HUES64 (cell line): ENCODE measurements around the gene RAB40B.
"Not testable (repeated sequence)": the region's sequence is repeated elsewhere in the genome, so short reads cannot be mapped to it uniquely, and the experiment has no call there.

Source experiments
- H3K27ac ChIP-seq: 2 replicates; pipeline ENCODE4 v1.7.0; 2013; ENCODE audit warnings: low read depth, low read length, inconsistent platforms
- H3K27me3 ChIP-seq: 2 replicates; pipeline ENCODE4 v1.6.1; 2013; ENCODE audit warnings: mild to moderate bottlenecking, low read length; ENCODE audit not compliant: insufficient read depth
- H3K36me3 ChIP-seq: 2 replicates; pipeline ENCODE4 v1.6.1; 2013; ENCODE audit warnings: mild to moderate bottlenecking, low read length; ENCODE audit not compliant: insufficient read depth
- H3K4me1 ChIP-seq: 2 replicates; pipeline ENCODE4 v1.6.1; 2013; ENCODE audit warnings: mild to moderate bottlenecking, low read length, moderate library complexity; ENCODE audit not compliant: insufficient read depth
- H3K4me3 ChIP-seq: 2 replicates; pipeline ENCODE4 v1.5.1; 2013; ENCODE audit warnings: mild to moderate bottlenecking, low read length, moderate library complexity
- H3K9ac ChIP-seq: 2 replicates; pipeline ENCODE4 v1.6.1; 2013; ENCODE audit warnings: mild to moderate bottlenecking, low read depth, low read length
- H3K9me3 ChIP-seq: 2 replicates; pipeline ENCODE4 v1.6.1; 2013; ENCODE audit warnings: low read depth, low read length; ENCODE audit not compliant: insufficient read depth
- WGBS: fragments of 150-250, 120-280 bp; methylation state at CpG from one replicate; pipeline ENCODE4 v1.1.7; 2013; ENCODE audit warnings: missing lambda C conversion rate; 5-methylcytosine and 5-hydroxymethylcytosine counted together

Gene RAB40B

DNA sequence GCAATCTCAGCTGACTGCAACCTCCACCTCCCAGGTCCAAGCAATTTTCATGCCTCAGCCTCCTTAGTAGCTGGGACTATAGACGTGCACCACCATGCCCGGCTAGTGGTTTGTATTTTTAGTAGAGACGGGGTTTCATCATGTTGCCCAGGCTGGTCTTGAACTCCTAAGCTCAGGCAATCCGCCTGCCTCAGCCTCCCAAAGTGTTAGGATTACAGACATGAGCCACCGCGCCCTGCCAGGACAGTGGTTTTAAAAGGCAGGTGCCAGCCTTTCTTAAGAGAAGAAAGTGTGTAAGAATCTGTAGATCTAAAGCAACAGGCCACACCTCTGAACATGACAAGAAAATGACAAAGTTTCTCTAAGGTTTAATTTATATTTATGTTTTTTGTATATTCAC is 43.9 kb downstream of the RAB40B start:
- not testable (repeated sequence) for H3K4me3 ChIP-seq, H3K9me3 ChIP-seq, H3K27ac ChIP-seq, H3K9ac ChIP-seq, H3K27me3 ChIP-seq, H3K4me1 ChIP-seq, H3K36me3 ChIP-seq
- 90% methylated on average over 6 of the region's 6 CpGs for WGBS

DNA sequence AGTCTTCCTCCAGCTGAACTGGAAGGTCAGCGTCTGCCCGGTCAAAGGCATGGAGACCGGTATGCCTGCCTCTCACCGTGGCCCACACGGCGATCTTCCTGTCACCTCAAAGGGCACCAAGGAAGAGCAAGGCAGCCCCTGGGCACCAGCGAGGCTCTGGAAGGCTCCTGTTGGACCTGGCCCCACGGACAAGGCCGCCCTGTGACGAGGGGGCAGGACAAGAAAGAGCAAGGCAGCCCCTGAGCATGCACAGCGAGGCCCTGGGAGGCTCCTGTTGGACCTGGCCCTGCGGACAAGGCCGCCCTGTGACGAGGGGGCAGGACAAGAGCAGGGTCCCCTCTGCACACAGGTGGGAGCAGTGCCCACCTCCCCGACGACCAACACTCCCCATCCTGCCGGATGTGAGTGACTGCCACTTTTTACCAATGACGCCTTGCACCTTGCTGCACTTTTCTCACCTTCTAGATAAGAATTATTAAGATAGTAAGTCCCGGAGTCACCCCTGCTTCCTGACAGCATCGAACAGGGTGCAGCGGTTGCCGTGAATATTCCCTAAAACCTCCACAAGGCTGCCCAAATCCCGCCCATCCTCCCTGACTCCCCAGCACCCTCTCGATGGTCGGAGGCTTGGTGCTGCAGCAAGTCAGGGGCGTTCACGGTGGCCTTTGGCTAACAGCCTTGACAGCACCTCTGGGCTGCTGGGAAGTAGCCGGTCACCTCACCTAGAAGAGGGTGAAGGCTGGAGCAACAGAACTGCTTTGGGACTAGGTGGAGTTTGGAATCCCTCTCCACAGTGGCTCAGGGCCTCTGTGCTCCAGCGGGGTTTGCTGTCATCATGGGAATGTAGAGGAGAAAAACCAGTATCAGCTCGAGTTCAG is 44.6 kb downstream of the RAB40B start:
- no peaks in the 10 kb centered on the region for H3K4me1 ChIP-seq
- no peaks in the 10 kb centered on the region for H3K36me3 ChIP-seq
- H3K4me3 ChIP-seq = no peak overlapping the region
- H3K9ac ChIP-seq = no peak overlapping the region
- no peak overlapping the region for H3K27ac ChIP-seq
- peaks cover 4% of the 10 kb centered on the region; the same call in 1 of the 2 replicates for H3K27me3 ChIP-seq
- 90% methylated on average over 30 of the region's 30 CpGs for WGBS
- H3K9me3 ChIP-seq = no peaks in the 10 kb centered on the region

DNA sequence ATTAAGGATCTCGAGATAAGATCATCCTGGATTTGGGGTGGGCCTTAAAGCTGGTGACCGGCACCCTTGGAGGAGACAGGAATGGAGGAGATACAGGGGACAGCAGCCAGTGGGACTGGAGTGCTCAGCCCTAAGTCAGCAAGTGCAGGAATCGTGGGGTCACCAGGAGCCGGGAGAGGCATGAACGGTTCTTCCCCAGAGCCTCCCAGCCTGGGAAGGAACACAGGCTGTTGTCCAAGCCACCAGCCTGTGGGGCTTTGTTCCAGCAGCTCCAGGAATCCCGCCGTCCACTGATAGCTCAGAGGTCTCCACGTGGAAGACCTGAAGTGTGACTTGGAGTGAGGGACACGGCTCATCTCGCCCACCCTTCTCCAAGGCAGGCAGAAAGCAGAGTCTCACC is 47.8 kb downstream of the RAB40B start:
- Histone ChIP-seq H3K4me1 (peaks cover 4% of the 10 kb centered on the region; the same call in 1 of the 2 replicates), H3K36me3 (no peaks in the 10 kb centered on the region), H3K27me3 (peaks cover 4% of the 10 kb centered on the region; the same call in 1 of the 2 replicates), H3K9me3 (no peaks in the 10 kb centered on the region), H3K27ac (no peak overlapping the region), H3K9ac (no peak overlapping the region), H3K4me3 (no peak overlapping the region)
- 88% methylated on average over 8 of the region's 10 CpGs for WGBS

DNA sequence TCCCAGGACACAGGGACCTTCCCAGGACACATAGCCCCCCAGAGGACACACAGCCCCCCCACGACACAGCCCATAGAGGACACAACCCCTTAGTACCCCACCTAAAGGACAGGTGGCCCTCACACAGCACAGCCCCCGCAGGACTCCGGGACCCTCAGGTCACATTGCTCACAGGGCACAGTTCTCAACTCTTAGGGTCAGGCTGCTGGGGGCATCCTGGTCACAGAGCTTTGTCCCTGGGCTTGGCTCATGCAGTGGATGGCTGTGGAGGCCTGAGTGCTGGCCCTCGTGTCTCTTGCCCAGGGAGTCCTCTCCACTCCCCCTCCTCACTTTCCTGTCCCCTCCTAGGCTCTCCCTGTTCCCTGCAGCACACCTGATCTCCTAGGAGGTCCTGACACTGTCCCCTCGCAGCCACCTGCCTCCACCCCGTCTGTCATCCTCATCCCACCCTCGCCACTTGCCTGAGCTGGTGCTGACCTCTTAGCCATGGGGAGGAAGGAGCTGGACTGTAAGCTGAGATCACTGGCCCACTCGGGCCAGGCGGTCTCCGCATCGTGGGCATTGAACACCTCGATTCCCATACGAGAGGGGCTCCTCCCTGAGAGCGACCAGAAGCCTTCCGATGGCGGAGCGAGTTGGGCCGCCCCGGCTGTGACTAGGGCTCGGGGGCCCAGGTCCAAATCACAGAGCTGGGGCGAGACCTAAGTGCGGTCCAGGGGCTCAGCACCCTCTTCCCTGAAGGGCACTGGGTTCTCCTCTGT is 48.8 kb downstream of the RAB40B start:
- Histone ChIP-seq H3K9ac (no peak overlapping the region), H3K36me3 (no peaks in the 10 kb centered on the region), H3K27ac (no peak overlapping the region), H3K27me3 (peaks cover 4% of the 10 kb centered on the region; the same call in 1 of the 2 replicates), H3K4me3 (no peak overlapping the region), H3K9me3 (no peaks in the 10 kb centered on the region), H3K4me1 (peaks cover 4% of the 10 kb centered on the region; the same call in 1 of the 2 replicates)
- WGBS = 89% methylated on average over 22 of the region's 22 CpGs

DNA sequence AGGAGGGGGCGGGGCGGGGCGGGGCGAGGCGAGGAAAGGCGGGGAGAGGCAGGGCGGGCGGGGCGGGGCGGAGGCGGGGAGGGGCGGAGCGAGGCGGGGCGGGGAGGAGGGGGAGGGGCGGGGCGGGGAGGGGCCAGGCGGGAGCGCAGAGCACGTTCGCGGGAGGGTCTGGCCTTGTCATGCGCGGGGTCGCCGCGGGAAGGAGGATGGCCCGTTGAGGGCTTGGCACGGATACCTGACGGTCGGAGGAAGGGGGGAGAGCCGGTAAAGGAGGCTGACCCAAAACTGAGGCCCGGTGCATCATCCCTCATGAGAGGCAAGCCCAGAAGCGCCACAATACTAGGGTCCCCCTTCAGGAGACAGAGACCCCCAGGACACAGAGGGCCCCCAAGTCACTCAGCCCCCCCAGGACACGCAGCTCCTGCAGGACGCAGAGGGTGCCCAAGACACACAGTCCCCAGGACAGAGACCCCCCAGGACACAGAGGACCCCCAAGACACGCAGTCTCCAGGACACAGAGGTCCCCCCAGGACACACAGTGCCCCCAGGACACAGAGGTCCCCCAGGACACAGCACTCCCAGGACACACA is 49.7 kb downstream of the RAB40B start:
- Histone ChIP-seq H3K36me3 (peaks cover 7% of the 10 kb centered on the region), H3K27ac (no peak overlapping the region), H3K9me3 (no peaks in the 10 kb centered on the region), H3K27me3 (peaks cover 4% of the 10 kb centered on the region; the same call in 1 of the 2 replicates), H3K4me1 (peaks cover 4% of the 10 kb centered on the region; the same call in 1 of the 2 replicates), H3K4me3 (peak overlapping the region; percentile 60), H3K9ac (peak overlapping the region; percentile 50; the same call in 1 of the 2 replicates)
- WGBS = 16% methylated on average over 20 of the region's 37 CpGs

DNA sequence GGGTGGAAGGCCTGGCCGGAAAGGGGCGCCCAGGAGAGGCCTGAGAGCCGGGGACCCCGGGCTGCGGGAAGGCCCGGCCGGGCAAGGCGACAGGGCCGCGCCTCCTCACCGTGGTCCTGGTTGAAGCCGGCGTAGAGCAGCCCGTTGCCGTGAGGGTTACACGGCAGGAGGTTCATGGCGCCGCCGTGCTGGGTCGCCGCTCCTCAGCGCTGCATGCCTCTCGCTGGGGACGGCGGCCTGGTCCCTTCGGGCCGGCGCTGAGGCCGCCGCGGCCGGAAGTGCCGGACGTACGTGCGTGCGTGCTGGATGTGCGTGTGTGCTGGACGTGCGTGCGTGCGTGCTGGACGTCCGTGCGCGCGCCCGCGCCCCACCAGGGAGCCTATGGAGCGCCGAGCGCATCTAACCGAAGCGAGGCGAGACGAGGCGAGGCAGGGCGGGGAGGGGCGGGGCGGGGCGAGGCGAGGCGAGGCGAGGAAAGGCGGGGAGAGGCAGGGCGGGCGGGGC is 50.3 kb downstream of the RAB40B start, which contains the start of gene WDR45B:
TSS of gene WDR45B (minus strand) at position 280 of the 504 bp plus-strand sequence. CDS start at position 176, 104 bp downstream.
- H3K9ac ChIP-seq = peak within 1 kb of the TSS; percentile 89
- peak within 1 kb of the TSS; percentile 93 for H3K4me3 ChIP-seq
- H3K9me3 ChIP-seq = no peaks in the 10 kb centered on the region
- peak within 1 kb of the TSS; percentile 99 for H3K27ac ChIP-seq
- H3K4me1 ChIP-seq = peaks cover 4% of the 10 kb centered on the region; the same call in 1 of the 2 replicates
- 2% methylated on average over 51 of the region's 67 CpGs for WGBS
- peaks cover 14% of the 10 kb centered on the region for H3K36me3 ChIP-seq
- peaks cover 4% of the 10 kb centered on the region; the same call in 1 of the 2 replicates for H3K27me3 ChIP-seq

DNA sequence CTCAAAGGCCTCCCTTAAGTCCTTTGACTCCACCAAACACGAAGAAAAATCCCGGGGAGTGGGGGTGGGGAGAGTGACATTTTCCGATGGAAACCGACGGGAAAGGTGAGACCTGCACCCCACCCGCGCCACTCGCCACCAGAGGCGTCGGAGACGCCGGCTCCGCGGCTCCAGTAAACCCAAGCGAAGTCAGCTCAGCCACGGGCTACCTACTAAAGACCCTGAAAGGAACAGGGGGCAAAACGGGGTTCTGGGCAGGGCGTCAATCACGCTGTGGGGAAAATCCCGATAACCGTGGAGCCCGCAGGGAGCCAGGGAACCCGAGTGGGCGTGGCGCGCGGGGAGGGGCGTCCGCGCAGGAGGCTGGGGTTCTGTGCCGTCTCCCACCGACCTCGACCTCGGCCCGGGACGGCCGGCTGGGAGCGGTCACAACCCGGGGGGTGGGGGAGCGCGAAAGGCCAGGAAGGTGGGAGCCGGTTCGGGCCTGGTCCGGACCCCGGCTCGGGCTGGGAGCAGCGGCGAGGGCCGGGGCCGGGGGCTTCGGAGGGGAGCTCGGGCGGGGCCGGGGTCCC is 50.8 kb downstream of the RAB40B start:
- under 1% methylated on average over 54 of the region's 54 CpGs for WGBS
- peak overlapping the region; percentile 99 for H3K27ac ChIP-seq

DNA sequence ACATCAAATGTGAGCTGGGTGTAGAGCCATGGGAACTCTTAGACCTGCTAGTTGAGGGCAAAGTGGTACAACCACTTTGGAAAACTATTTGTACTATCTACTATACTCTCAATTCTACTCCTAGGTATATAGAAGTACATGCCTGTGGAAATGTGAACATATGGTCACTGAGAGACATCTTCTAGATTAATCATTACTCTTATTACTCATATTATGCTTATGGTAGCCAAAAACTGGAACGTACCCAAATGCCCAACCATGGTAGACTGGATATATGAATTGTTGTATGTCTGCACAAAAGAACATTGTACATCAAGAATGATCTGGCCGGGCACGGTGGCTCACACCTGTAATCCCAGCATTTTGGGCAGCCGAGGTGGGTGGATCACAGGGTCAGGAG is 53.0 kb downstream of the RAB40B start:
- H3K36me3 ChIP-seq = peaks cover 39% of the 10 kb centered on the region
- WGBS = 97% methylated on average over 4 of the region's 4 CpGs
- peaks cover 4% of the 10 kb centered on the region; the same call in 1 of the 2 replicates for H3K27me3 ChIP-seq

More for the DNA sequence above, 50.8 kb downstream of the RAB40B start:
- no peaks in the 10 kb centered on the region for H3K9me3 ChIP-seq
- peaks cover 4% of the 10 kb centered on the region; the same call in 1 of the 2 replicates for H3K4me1 ChIP-seq
- H3K36me3 ChIP-seq = peaks cover 18% of the 10 kb centered on the region
- peak overlapping the region; percentile 89 for H3K9ac ChIP-seq
- peak overlapping the region; percentile 93 for H3K4me3 ChIP-seq
- peaks cover 4% of the 10 kb centered on the region; the same call in 1 of the 2 replicates for H3K27me3 ChIP-seq

DNA sequence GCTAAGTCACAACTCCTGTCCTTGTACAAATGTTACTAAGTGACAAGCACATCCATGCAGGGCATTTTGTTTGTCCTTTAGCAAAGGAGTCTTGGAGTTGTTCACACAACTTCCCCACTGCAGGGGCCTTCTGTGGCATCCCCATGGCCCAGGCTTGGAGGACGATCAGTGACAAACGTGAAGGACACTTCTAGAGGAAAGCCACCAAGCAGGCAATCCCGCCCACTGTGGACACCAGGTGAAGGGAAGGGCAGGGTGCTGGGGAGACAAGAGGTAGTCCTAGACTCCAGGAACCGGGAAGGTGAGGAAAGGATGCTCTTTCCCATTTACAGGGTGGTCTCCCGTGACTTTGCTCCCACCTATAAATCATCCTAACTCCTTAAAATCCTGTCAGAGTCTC is 54.4 kb downstream of the RAB40B start:
- WGBS = 93% methylated on average over 5 of the region's 5 CpGs
- Histone ChIP-seq H3K36me3 (peaks cover 51% of the 10 kb centered on the region), H3K9ac (no peak overlapping the region), H3K27ac (no peak overlapping the region), H3K27me3 (no peaks in the 10 kb centered on the region), H3K4me1 (peaks cover 4% of the 10 kb centered on the region; the same call in 1 of the 2 replicates), H3K4me3 (no peak overlapping the region), H3K9me3 (no peaks in the 10 kb centered on the region)

More for the DNA sequence above, 53.0 kb downstream of the RAB40B start:
- Histone ChIP-seq H3K4me3 (no peak overlapping the region), H3K4me1 (peaks cover 4% of the 10 kb centered on the region; the same call in 1 of the 2 replicates), H3K27ac (no peak overlapping the region), H3K9me3 (no peaks in the 10 kb centered on the region), H3K9ac (no peak overlapping the region)

DNA sequence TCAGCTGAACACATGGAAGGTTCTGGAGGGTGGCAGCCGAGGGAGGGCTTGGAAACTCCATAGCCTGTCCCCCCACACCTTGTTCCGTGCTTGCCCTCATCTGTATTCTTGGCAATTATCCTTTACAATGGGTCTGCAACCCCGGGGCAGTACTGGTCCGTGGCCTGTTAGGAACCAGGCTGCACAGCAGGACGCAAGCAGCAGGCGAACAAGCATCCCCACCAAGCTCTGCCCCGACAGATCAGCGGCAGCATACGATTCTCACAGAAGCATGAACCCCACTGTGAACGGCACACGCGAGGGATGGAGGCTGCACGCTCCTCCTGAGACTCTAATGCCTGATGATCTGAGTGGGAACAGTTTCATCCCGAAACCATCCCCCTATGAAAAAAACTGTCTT is 56.5 kb downstream of the RAB40B start:
- 95% methylated on average over 14 of the region's 14 CpGs for WGBS
- Histone ChIP-seq H3K27me3 (no peaks in the 10 kb centered on the region), H3K4me1 (peaks cover 4% of the 10 kb centered on the region; the same call in 1 of the 2 replicates), H3K4me3 (no peak overlapping the region), H3K36me3 (peaks cover 66% of the 10 kb centered on the region), H3K27ac (no peak overlapping the region), H3K9me3 (no peaks in the 10 kb centered on the region), H3K9ac (no peak overlapping the region)
